ENCODE results near the gene SGIP1. TPM values are rescaled to one million over a fixed set of nuclear protein-coding genes. Genes with fewer than 3 reads are reported as not detected.

Gene SGIP1
- total and polyA plus RNA-seq, 2 of the 8 experiments (the other 6 are each of a cell fraction or from before 2014, with no cell fraction given): 1.4 to 2.1 TPM

GRCh38 chr1:66686406-66686805 lies 152.5 kb downstream of the SGIP1 start (continued):
- TF ChIP-seq SP2 (IDR thresholded peaks at IDR 0.05; ENCODE audit: low read length) (no peak), RNF2 (IDR thresholded peaks at IDR 0.05; ENCODE audit: borderline replicate concordance, low read depth, low read length, missing control alignments, poor library complexity, severe bottlenecking) (no peak), SAP30 (IDR thresholded peaks at IDR 0.05; ENCODE audit: insufficient read depth, insufficient replicate concordance, low read length) (no peak), RBBP5 (IDR thresholded peaks at IDR 0.05; ENCODE audit: borderline replicate concordance, low read depth, low read length) (no peak), POLR2AphosphoS5 (IDR thresholded peaks at IDR 0.05; ENCODE audit: low read depth, low read length) (no peak)
